HepG2 (cell line): Measurements from ENCODE around the gene THSD4. TPM values are rescaled to one million over a fixed set of nuclear protein-coding genes. Genes with fewer than 3 reads are reported as not detected.

Source experiments
- ATAC-seq: fragments of 200-7000 bp; cut with Tn5 transposase; 3 replicates; pipeline ENCODE4 v1.9.1; 2020; ENCODE audit warnings: mild to moderate bottlenecking, moderate library complexity
- BruUV-seq: library from RNA; stranded (reverse); fragments of 400-500 nt; replicated peaks from 2 replicates; lab custom pipeline; 2021; lab: Mats Ljungman, UMichigan
- CTCF ChIA-PET: fragments of 300-600 bp; formaldehyde crosslinking; extraction: SDS; loops from one replicate; lab custom pipeline; 2021; ENCODE audit warnings: low total read pairs, inconsistent platforms, low intra/inter-chr PET ratio; lab: Yijun Ruan, JAX
- POLR2A ChIA-PET: fragments of 350-600 bp; sonication (Branson Sonifier 250); formaldehyde crosslinking; loops from one replicate; lab custom pipeline; 2020; ENCODE audit warnings: antibody characterized with exemption, inconsistent platforms; lab: Yijun Ruan, JAX
- DNase-seq: peaks from one replicate; pipeline ENCODE4 v3.0.0-alpha.2; 2015; ENCODE audit warnings: low spot score
- FAIRE-seq: peaks from 3 replicates; lab custom pipeline; 2011; peaks lifted over from hg19 to GRCh38; lab: Jason Lieb, UNC
- H2AFZ ChIP-seq: one replicate; pipeline ENCODE4 v1.6.1; 2011; ENCODE audit warnings: low read length, inconsistent platforms
- H3K27ac ChIP-seq: fragments of 300-600 bp; 3 replicates; pipeline ENCODE4 v1.8.0; 2011; ENCODE audit warnings: mixed run types, mild to moderate bottlenecking, mixed read lengths, low read length, inconsistent platforms; ENCODE audit not compliant: insufficient read depth; ENCODE audit errors: extremely low read length
- H3K27me3 ChIP-seq, 2 experiments: fragments of 200-600 bp in 1 of 2; 2 replicates in 1 of 2; 3 replicates in 1 of 2; pipeline versions ENCODE4 v1.6.0 to v1.8.0; 2011; ENCODE audit warnings: low read length in 2 of 2, mild to moderate bottlenecking in 2 of 2, moderate library complexity in 2 of 2, inconsistent platforms in 1 of 2; ENCODE audit not compliant: insufficient read depth in 2 of 2, control insufficient read depth in 1 of 2
- H3K36me3 ChIP-seq, 2 experiments: fragments of 200-600 bp in 1 of 2; replicated peaks in 1 of 2; 2 replicates in 1 of 2; 3 replicates in 1 of 2; pipeline versions ENCODE4 v1.5.1 to v1.8.0; 2011; ENCODE audit warnings: low read length in 2 of 2, inconsistent platforms in 1 of 2; ENCODE audit not compliant: insufficient read depth in 2 of 2, control insufficient read depth in 1 of 2
- H3K4me1 ChIP-seq: 2 replicates; pipeline ENCODE4 v1.5.1; 2012; ENCODE audit warnings: low read length, inconsistent platforms; ENCODE audit not compliant: insufficient read depth
- H3K4me2 ChIP-seq: 2 replicates; pipeline ENCODE4 v1.6.0; 2011; ENCODE audit warnings: low read depth, low read length, inconsistent platforms
- H3K4me3 ChIP-seq, 3 experiments: fragments of 200-600 bp in 1 of 3; sonication (generic), shearing (Covaris generic) in 1 of 3; replicated peaks in 1 of 3; 2 replicates each; pipeline ENCODE4 v1.5.1; 2011 to 2016; ENCODE audit warnings: low read length in 3 of 3, inconsistent platforms in 2 of 3, low read depth in 2 of 3, mild to moderate bottlenecking in 2 of 3, control low read depth in 1 of 3, mixed read lengths in 1 of 3; ENCODE audit not compliant: insufficient read depth in 1 of 3
- H3K79me2 ChIP-seq: one replicate; pipeline ENCODE4 v1.6.1; 2011; ENCODE audit warnings: low read length, inconsistent platforms; ENCODE audit not compliant: insufficient read depth
- H3K9ac ChIP-seq: 2 replicates; pipeline ENCODE4 v1.6.0; 2011; ENCODE audit warnings: mild to moderate bottlenecking, low read depth, low read length, inconsistent platforms; ENCODE audit not compliant: insufficient read depth
- H3K9me3 ChIP-seq: 2 replicates; pipeline ENCODE4 v1.5.1; 2012; ENCODE audit warnings: mild to moderate bottlenecking, low read length
- H4K20me1 ChIP-seq: 2 replicates; pipeline ENCODE4 v1.6.0; 2011; ENCODE audit warnings: inconsistent platforms, mild to moderate bottlenecking, low read length, moderate library complexity; ENCODE audit not compliant: insufficient read depth
- AGO1 ChIP-seq: fragments of 200-400 bp; formaldehyde crosslinking; IDR thresholded peaks from 2 replicates; pipeline ENCODE4 v1.6.1; 2017; ENCODE audit warnings: mild to moderate bottlenecking, low read depth, low read length, moderate library complexity; ENCODE audit not compliant: poor library complexity, severe bottlenecking
- CSRNP1 ChIP-seq: sonication (generic); formaldehyde crosslinking; IDR thresholded peaks from 2 replicates; pipeline ENCODE4 v1.8.1; 2023; ENCODE audit warnings: mild to moderate bottlenecking, missing genetic modification reagents
- DBP ChIP-seq: sonication (generic); formaldehyde crosslinking; IDR thresholded peaks from 2 replicates; pipeline ENCODE4 v1.4.0; 2020; ENCODE audit warnings: missing genetic modification reagents; ENCODE audit errors: not compliant biosample characterization
- FOXO1 ChIP-seq: sonication (generic); formaldehyde crosslinking; IDR thresholded peaks from 2 replicates; pipeline ENCODE4 v1.4.0; 2020; ENCODE audit warnings: missing genetic modification reagents
- GABPA ChIP-seq, 2 experiments: IDR thresholded peaks; 2 replicates each; pipeline ENCODE4 v1.6.1; 2011 to 2016; ENCODE audit warnings: low read depth in 2 of 2, low read length in 1 of 2, missing biosample characterization in 1 of 2, missing genetic modification characterization in 1 of 2
- RAD51 ChIP-seq: fragments of 450-650 bp; IDR thresholded peaks from 2 replicates; pipeline ENCODE4 v1.6.1; 2016; ENCODE audit warnings: borderline replicate concordance
- RERE ChIP-seq: IDR thresholded peaks from 2 replicates; pipeline ENCODE4 v1.6.1; 2016; ENCODE audit warnings: low read depth, missing genetic modification reagents, missing compliant biosample characterization
- TFDP1 ChIP-seq: IDR thresholded peaks from 2 replicates; pipeline ENCODE4 v1.6.1; 2016; ENCODE audit warnings: missing compliant biosample characterization, missing genetic modification reagents, borderline replicate concordance
- U2AF2 ChIP-seq: fragments of 200-400 bp; formaldehyde crosslinking; IDR thresholded peaks from 2 replicates; pipeline ENCODE4 v1.6.1; 2017; ENCODE audit warnings: low read depth, mild to moderate bottlenecking, low read length
- ZNF10 ChIP-seq: sonication (generic); formaldehyde crosslinking; IDR thresholded peaks from 2 replicates; pipeline ENCODE4 v1.4.0; 2020; ENCODE audit warnings: mild to moderate bottlenecking, low read depth, missing genetic modification reagents, borderline replicate concordance
- ZNF12 ChIP-seq: sonication (generic); formaldehyde crosslinking; IDR thresholded peaks from 2 replicates; pipeline ENCODE4 v1.5.0; 2020; ENCODE audit warnings: missing genetic modification reagents
- ZNF292 ChIP-seq: sonication (generic); formaldehyde crosslinking; IDR thresholded peaks from 2 replicates; pipeline ENCODE4 v1.8.1; 2022; ENCODE audit warnings: mild to moderate bottlenecking, low read depth, missing genetic modification reagents, borderline replicate concordance
- ZNF329 ChIP-seq: sonication (generic); formaldehyde crosslinking; IDR thresholded peaks from 2 replicates; pipeline ENCODE4 v1.9.0; 2021; ENCODE audit warnings: low read depth, mild to moderate bottlenecking, missing genetic modification reagents
- ZNF451 ChIP-seq: sonication (generic); formaldehyde crosslinking; IDR thresholded peaks from 2 replicates; pipeline ENCODE4 v1.5.0; 2020; ENCODE audit warnings: mild to moderate bottlenecking, missing genetic modification reagents
- ZNF615 ChIP-seq: sonication (generic); formaldehyde crosslinking; IDR thresholded peaks from 2 replicates; pipeline ENCODE4 v1.5.0; 2020; ENCODE audit warnings: mild to moderate bottlenecking, missing genetic modification reagents, borderline replicate concordance
- ZNF772 ChIP-seq: sonication (generic); formaldehyde crosslinking; IDR thresholded peaks from 2 replicates; pipeline ENCODE4 v1.5.0; 2020; ENCODE audit warnings: mild to moderate bottlenecking, missing genetic modification reagents
- WGBS: methylation state at CpG from one replicate; pipeline ENCODE4 v1.1.6; 2017; ENCODE audit warnings: low lambda C conversion rate; 5-methylcytosine and 5-hydroxymethylcytosine counted together
- in situ Hi-C: cut with HindIII; loops from 2 replicates; pipeline ENCODE4 v1.10.0; 2017; ENCODE audit warnings: low pct_unique_long_range_greater_than_20kb; ENCODE audit not compliant: extremely low pct_ligation_motif_present
- intact Hi-C: fragments of 100-400 bp; cut with micrococcal nuclease; formaldehyde crosslinking; loops from one replicate; pipeline ENCODE4 v1.10.0; 2022; ENCODE audit not compliant: unreplicated experiment
- polyA plus RNA-seq, 8 experiments: library from polyadenylated mRNA; depleted of rRNA in 3 of 8; stranded (reverse) in 7 of 8; unstranded in 1 of 8; fragments of >200 nt; fragmentation: Illumina TruSeq in 4 of 8; extraction: Trizol in 4 of 8; gene quantifications; 2 replicates each; pipeline versions ENCODE4 v1.2.1 to v1.2.3, GENCODE V29; 2011 to 2016; ENCODE audit warnings: low read depth in 4 of 8, missing spikeins in 1 of 8, mixed read lengths in 1 of 8; ENCODE audit not compliant: insufficient read depth in 1 of 8
- total RNA-seq, 5 experiments: library from RNA; depleted of rRNA; stranded (reverse); fragments of >200 nt; fragmentation: Illumina TruSeq; extraction: Trizol; gene quantifications; 2 replicates each; pipeline ENCODE4 v1.2.3, GENCODE V29; 2016; ENCODE audit warnings: low read depth in 1 of 5

THSD4 gene
- total and polyA plus RNA-seq, 2 of the 13 experiments (the other 11 are each of a cell fraction or from before 2014, with no cell fraction given), result 0.07 to 0.21 TPM

- in situ Hi-C loops, result loop anchor here (10.0 kb wide), 1 partner anchor 412 kb away; no protein-coding TSS in a partner anchor
- intact Hi-C loops, result no loop called here
- TF ChIP-seq ZNF10 (CRISPR knock-in tag) (no peak), ZNF329 (CRISPR knock-in tag) (no peak), ZNF451 (CRISPR knock-in tag) (no peak), ZNF772 (no peak), TFDP1 (CRISPR knock-in tag) (no peak), RERE (CRISPR knock-in tag) (no peak), ZNF615 (CRISPR knock-in tag) (no peak), AGO1 (no peak), GABPA (IDR thresholded peaks at IDR 0.05; ENCODE audit: low read depth, low read length) (no peak), GABPA (CRISPR knock-in tag; IDR thresholded peaks at IDR 0.05; ENCODE audit: low read depth) (no peak), FOXO1 (CRISPR knock-in tag) (no peak), ZNF292 (CRISPR knock-in tag) (no peak), CSRNP1 (CRISPR knock-in tag) (no peak), RAD51 (no peak), U2AF2 (no peak), DBP (CRISPR knock-in tag) (no peak), ZNF12 (no peak)
Measured at GRCh38 chr15:71742964-71743363, 627.7 kb downstream of the THSD4 start.

More at GRCh38 chr15:71742964-71743363, 627.7 kb downstream of the THSD4 start:
- no peak overlapping the region for H3K9ac ChIP-seq
- POLR2A ChIA-PET, result no interaction called here
- no peaks in the 10 kb centered on the region for H3K79me2 ChIP-seq
- no peaks in the 10 kb centered on the region for H3K9me3 ChIP-seq
- no peak overlapping the region for H3K27ac ChIP-seq
- FAIRE-seq (no peak), ATAC-seq (no peak), DNase-seq (no peak)
- no peak overlapping the region for H2AFZ ChIP-seq
- WGBS, result 59% methylated on average over 5 of the region's 5 CpGs
- no peaks in the 10 kb centered on the region for H4K20me1 ChIP-seq
- CTCF ChIA-PET, result interaction anchor here (1.6 to 2.6 kb wide), 2 partner anchors 58 to 60 kb away, joined by 5 to 26 read pairs; no protein-coding TSS in a partner anchor
- no peaks in the 10 kb centered on the region for H3K36me3 ChIP-seq
- no TSS peak for BruUV-seq
- peaks cover 37% of the 10 kb centered on the region for H3K4me1 ChIP-seq
- no peak overlapping the region for H3K4me3 ChIP-seq
- H3K4me2 ChIP-seq, result no peak overlapping the region
- peaks cover 0 to 32% of the 10 kb centered on the region in 2 experiments; a peak in 3 of 5 replicates for H3K27me3 ChIP-seq
